H9 (cell line): Measurements from ENCODE around the gene GATA5. TPM values are rescaled to one million over a fixed set of nuclear protein-coding genes. Genes with fewer than 3 reads are reported as not detected.

Experiments used
- DNase-seq: peaks from one replicate; pipeline ENCODE4 v3.0.0-alpha.2; 2017
- H2AFZ ChIP-seq: one replicate; pipeline ENCODE4 v1.6.1; 2013; ENCODE audit warnings: mild to moderate bottlenecking, low read length, control low read depth, moderate library complexity
- H2AK5ac ChIP-seq: 2 replicates; pipeline ENCODE4 v1.6.1; 2013; ENCODE audit warnings: low read length, control low read depth, mixed read lengths; ENCODE audit not compliant: insufficient read length
- H2BK120ac ChIP-seq: one replicate; pipeline ENCODE4 v1.6.1; 2013; ENCODE audit warnings: low read depth, mild to moderate bottlenecking, low read length, control low read depth, inconsistent platforms; ENCODE audit not compliant: poor library complexity, severe bottlenecking
- H2BK12ac ChIP-seq: 2 replicates; pipeline ENCODE4 v1.6.1; 2013; ENCODE audit warnings: low read length, control low read depth, mixed read lengths, low read depth; ENCODE audit not compliant: insufficient read length
- H2BK15ac ChIP-seq: 2 replicates; pipeline ENCODE4 v1.6.1; 2013; ENCODE audit warnings: low read depth, low read length, control low read depth
- H2BK20ac ChIP-seq: one replicate; pipeline ENCODE4 v1.6.1; 2013; ENCODE audit warnings: low read depth, mild to moderate bottlenecking, low read length, control low read depth, inconsistent platforms; ENCODE audit not compliant: poor library complexity, severe bottlenecking
- H2BK5ac ChIP-seq: 2 replicates; pipeline ENCODE4 v1.6.1; 2013; ENCODE audit warnings: low read length, control low read depth, mixed read lengths; ENCODE audit not compliant: insufficient read length
- H3K14ac ChIP-seq: 2 replicates; pipeline ENCODE4 v1.6.1; 2013; ENCODE audit warnings: low read length, control low read depth; ENCODE audit not compliant: insufficient read depth
- H3K18ac ChIP-seq: 2 replicates; pipeline ENCODE4 v1.6.1; 2013; ENCODE audit warnings: low read depth, mild to moderate bottlenecking, mixed read lengths, low read length, control low read depth; ENCODE audit not compliant: insufficient read length
- H3K23ac ChIP-seq: 2 replicates; pipeline ENCODE4 v1.6.1; 2013; ENCODE audit warnings: low read length, control low read depth, mixed read lengths, low read depth; ENCODE audit not compliant: insufficient read length
- H3K23me2 ChIP-seq: 2 replicates; pipeline ENCODE4 v1.6.1; 2013; ENCODE audit warnings: low read depth, mild to moderate bottlenecking, mixed read lengths, low read length, control low read depth; ENCODE audit not compliant: insufficient read length, poor library complexity, severe bottlenecking
- H3K27ac ChIP-seq: 2 replicates; pipeline ENCODE4 v1.5.1; 2013; ENCODE audit warnings: low read length, control low read depth, mixed read lengths, low read depth; ENCODE audit not compliant: insufficient read length
- H3K27me3 ChIP-seq: 2 replicates; pipeline ENCODE4 v1.6.1; 2013; ENCODE audit warnings: low read length, control low read depth, inconsistent platforms; ENCODE audit not compliant: insufficient read depth
- H3K4ac ChIP-seq: 2 replicates; pipeline ENCODE4 v1.6.1; 2013; ENCODE audit warnings: low read depth, mild to moderate bottlenecking, control low read depth, inconsistent platforms, low read length, moderate library complexity
- H3K4me1 ChIP-seq: 2 replicates; pipeline ENCODE4 v1.6.1; 2013; ENCODE audit warnings: low read length, control low read depth, inconsistent platforms; ENCODE audit not compliant: insufficient read depth
- H3K4me2 ChIP-seq: 2 replicates; pipeline ENCODE4 v1.6.1; 2013; ENCODE audit warnings: low read length, control low read depth, mixed read lengths; ENCODE audit not compliant: insufficient read length, insufficient read depth
- H3K56ac ChIP-seq: 2 replicates; pipeline ENCODE4 v1.6.1; 2013; ENCODE audit warnings: low read depth, mild to moderate bottlenecking, mixed read lengths, low read length, control low read depth; ENCODE audit not compliant: insufficient read length
- H3K79me1 ChIP-seq: 2 replicates; pipeline ENCODE4 v1.6.1; 2013; ENCODE audit warnings: low read depth, mild to moderate bottlenecking, moderate library complexity, low read length, control low read depth, inconsistent platforms; ENCODE audit not compliant: insufficient read depth, poor library complexity, severe bottlenecking
- H3K79me2 ChIP-seq: 2 replicates; pipeline ENCODE4 v1.6.1; 2013; ENCODE audit warnings: low read length, control low read depth, inconsistent platforms; ENCODE audit not compliant: insufficient read depth
- H3K9ac ChIP-seq: 2 replicates; pipeline ENCODE4 v1.6.1; 2013; ENCODE audit warnings: low read length, control low read depth, mixed read lengths; ENCODE audit not compliant: insufficient read length; ENCODE audit errors: extremely low read depth
- H3K9me3 ChIP-seq: one replicate; pipeline ENCODE4 v1.6.1; 2013; ENCODE audit warnings: low read depth, low read length, inconsistent platforms; ENCODE audit not compliant: control insufficient read depth
- H3T11ph ChIP-seq: one replicate; pipeline ENCODE4 v1.6.1; 2013; ENCODE audit warnings: mild to moderate bottlenecking, low read length, control low read depth, inconsistent platforms
- H4K20me1 ChIP-seq: one replicate; pipeline ENCODE4 v1.6.1; 2013; ENCODE audit not compliant: control insufficient read depth, insufficient read length, insufficient read depth
- H4K5ac ChIP-seq: 2 replicates; pipeline ENCODE4 v1.6.1; 2013; ENCODE audit warnings: low read depth, mild to moderate bottlenecking, mixed read lengths, low read length, control low read depth; ENCODE audit not compliant: insufficient read length
- H4K8ac ChIP-seq: replicated peaks from 2 replicates; pipeline ENCODE4 v1.6.1; 2013; ENCODE audit warnings: low read length, control low read depth, mixed read lengths, low read depth; ENCODE audit not compliant: insufficient read length
- H4K91ac ChIP-seq: 2 replicates; pipeline ENCODE4 v1.6.1; 2013; ENCODE audit warnings: low read depth, mild to moderate bottlenecking, moderate library complexity, mixed read lengths, low read length, control low read depth; ENCODE audit not compliant: insufficient read length
- H3K27ac Mint-ChIP-seq, 3 experiments: 2 replicates in 2 of 3; 3 replicates in 1 of 3; pipeline ENCODE4 v1.8.0; 2020 to 2021; ENCODE audit warnings: mixed read lengths in 3 of 3, mild to moderate bottlenecking in 1 of 3, moderate library complexity in 1 of 3
- H3K27me3 Mint-ChIP-seq: 2 replicates; pipeline ENCODE4 v1.8.0; 2021; ENCODE audit warnings: low read depth, mild to moderate bottlenecking, moderate library complexity, mixed read lengths
- H3K36me3 Mint-ChIP-seq, 3 experiments: 2 replicates in 2 of 3; 3 replicates in 1 of 3; pipeline ENCODE4 v1.8.0; 2020 to 2021; ENCODE audit warnings: low read depth in 3 of 3, mixed read lengths in 3 of 3; ENCODE audit not compliant: insufficient read depth in 1 of 3
- H3K4me1 Mint-ChIP-seq, 2 experiments: 2 replicates each; pipeline ENCODE4 v1.8.0; 2020; ENCODE audit warnings: mixed read lengths in 2 of 2
- H3K4me3 Mint-ChIP-seq, 2 experiments: 2 replicates in 1 of 2; 3 replicates in 1 of 2; pipeline ENCODE4 v1.8.0; 2020 to 2021; ENCODE audit warnings: mild to moderate bottlenecking in 2 of 2, mixed read lengths in 2 of 2, moderate library complexity in 1 of 2
- H3K9me3 Mint-ChIP-seq, 2 experiments: 2 replicates in 1 of 2; 3 replicates in 1 of 2; pipeline ENCODE4 v1.8.0; 2020; ENCODE audit warnings: mild to moderate bottlenecking in 2 of 2, mixed read lengths in 2 of 2, moderate library complexity in 1 of 2
- WGBS: extraction: QIAGEN DNeasy Blood & Tissue Kit; methylation state at CpG from one replicate; pipeline ENCODE4 v1.1.7; 2013; ENCODE audit warnings: missing lambda C conversion rate, low lambda C conversion rate, mixed read lengths; ENCODE audit not compliant: insufficient read length; ENCODE audit errors: extremely low coverage; 5-methylcytosine and 5-hydroxymethylcytosine counted together
- total RNA-seq: library from RNA; stranded (reverse); gene quantifications from 2 replicates; pipeline ENCODE4 v1.2.1, GENCODE V29; 2021
- TF ChIP-seq, protein P1 (sequence below): fragments of 200-600 bp; sonication (generic); conservative IDR thresholded peaks from 3 replicates; pipeline ENCODE4 v1.8.0; 2021; ENCODE audit warnings: antibody characterized with exemption, mild to moderate bottlenecking

Gene GATA5
- total RNA-seq, 1 experiment from 2014 or later = 0.24 TPM

DNA sequence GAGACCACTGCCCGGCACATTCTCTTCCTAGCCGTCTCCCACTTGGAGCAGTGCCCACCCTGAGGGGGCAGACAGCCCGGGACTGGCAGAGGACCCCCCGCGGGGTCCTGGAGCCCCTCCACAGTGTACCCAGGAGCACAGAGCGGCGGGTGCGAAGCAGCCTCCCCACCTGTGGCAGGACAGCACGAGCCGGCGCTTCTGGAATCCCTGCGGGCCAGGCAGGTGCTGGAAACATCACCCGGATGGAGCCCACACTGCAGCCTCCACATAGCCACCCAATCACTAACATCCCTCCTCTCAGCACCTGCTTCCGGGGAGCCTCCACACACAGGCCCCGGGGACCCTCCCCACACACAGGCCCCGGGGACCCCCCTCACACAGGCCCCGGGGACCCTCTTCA, 18.7 kb downstream of the GATA5 start:
- Histone ChIP-seq H3T11ph (no peak overlapping the region), H4K91ac (no peak overlapping the region), H2BK12ac (no peak overlapping the region), H3K56ac (no peak overlapping the region), H3K23me2 (no peaks in the 10 kb centered on the region), H2BK15ac (no peak overlapping the region), H2BK5ac (no peak overlapping the region), H4K20me1 (no peaks in the 10 kb centered on the region), H4K8ac (no peak overlapping the region), H2AFZ (no peak overlapping the region), H3K4ac (no peak overlapping the region), H3K4me1 (no peaks in the 10 kb centered on the region), H3K79me2 (no peaks in the 10 kb centered on the region), H3K18ac (no peak overlapping the region), H2BK20ac (no peak overlapping the region), H3K9ac (no peak overlapping the region), H3K4me2 (no peak overlapping the region), H3K9me3 (no peaks in the 10 kb centered on the region), H3K27me3 (no peaks in the 10 kb centered on the region), H3K14ac (no peak overlapping the region), H3K79me1 (no peaks in the 10 kb centered on the region), H3K27ac (no peak overlapping the region), H2AK5ac (no peak overlapping the region), H2BK120ac (no peak overlapping the region), H4K5ac (no peak overlapping the region), H3K23ac (no peak overlapping the region)
- H3K4me3 Mint-ChIP-seq = no peak overlapping the region
- TF ChIP-seq, protein P1, sequence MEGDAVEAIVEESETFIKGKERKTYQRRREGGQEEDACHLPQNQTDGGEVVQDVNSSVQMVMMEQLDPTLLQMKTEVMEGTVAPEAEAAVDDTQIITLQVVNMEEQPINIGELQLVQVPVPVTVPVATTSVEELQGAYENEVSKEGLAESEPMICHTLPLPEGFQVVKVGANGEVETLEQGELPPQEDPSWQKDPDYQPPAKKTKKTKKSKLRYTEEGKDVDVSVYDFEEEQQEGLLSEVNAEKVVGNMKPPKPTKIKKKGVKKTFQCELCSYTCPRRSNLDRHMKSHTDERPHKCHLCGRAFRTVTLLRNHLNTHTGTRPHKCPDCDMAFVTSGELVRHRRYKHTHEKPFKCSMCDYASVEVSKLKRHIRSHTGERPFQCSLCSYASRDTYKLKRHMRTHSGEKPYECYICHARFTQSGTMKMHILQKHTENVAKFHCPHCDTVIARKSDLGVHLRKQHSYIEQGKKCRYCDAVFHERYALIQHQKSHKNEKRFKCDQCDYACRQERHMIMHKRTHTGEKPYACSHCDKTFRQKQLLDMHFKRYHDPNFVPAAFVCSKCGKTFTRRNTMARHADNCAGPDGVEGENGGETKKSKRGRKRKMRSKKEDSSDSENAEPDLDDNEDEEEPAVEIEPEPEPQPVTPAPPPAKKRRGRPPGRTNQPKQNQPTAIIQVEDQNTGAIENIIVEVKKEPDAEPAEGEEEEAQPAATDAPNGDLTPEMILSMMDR = no peak
- DNase-seq = no peak
- no peaks in the 10 kb centered on the region for H3K36me3 Mint-ChIP-seq
- WGBS = no CpG with 5 or more reads among the region's 17 CpGs
- no peak overlapping the region for H3K27ac Mint-ChIP-seq
- peaks cover 4% of the 10 kb centered on the region for H3K27me3 Mint-ChIP-seq
- H3K9me3 Mint-ChIP-seq = no peaks in the 10 kb centered on the region
- peaks cover 3 to 18% of the 10 kb centered on the region in 2 experiments; a peak in 3 of 4 replicates for H3K4me1 Mint-ChIP-seq
